ENCODE measurements around the gene PWWP2B. TPM values are rescaled to one million over a fixed set of nuclear protein-coding genes. Genes with fewer than 3 reads are reported as not detected.

Gene PWWP2B
- total RNA-seq, 4 donors from 2014 or later, result 28.3 to 33.1 (median 28.9) TPM

DNA sequence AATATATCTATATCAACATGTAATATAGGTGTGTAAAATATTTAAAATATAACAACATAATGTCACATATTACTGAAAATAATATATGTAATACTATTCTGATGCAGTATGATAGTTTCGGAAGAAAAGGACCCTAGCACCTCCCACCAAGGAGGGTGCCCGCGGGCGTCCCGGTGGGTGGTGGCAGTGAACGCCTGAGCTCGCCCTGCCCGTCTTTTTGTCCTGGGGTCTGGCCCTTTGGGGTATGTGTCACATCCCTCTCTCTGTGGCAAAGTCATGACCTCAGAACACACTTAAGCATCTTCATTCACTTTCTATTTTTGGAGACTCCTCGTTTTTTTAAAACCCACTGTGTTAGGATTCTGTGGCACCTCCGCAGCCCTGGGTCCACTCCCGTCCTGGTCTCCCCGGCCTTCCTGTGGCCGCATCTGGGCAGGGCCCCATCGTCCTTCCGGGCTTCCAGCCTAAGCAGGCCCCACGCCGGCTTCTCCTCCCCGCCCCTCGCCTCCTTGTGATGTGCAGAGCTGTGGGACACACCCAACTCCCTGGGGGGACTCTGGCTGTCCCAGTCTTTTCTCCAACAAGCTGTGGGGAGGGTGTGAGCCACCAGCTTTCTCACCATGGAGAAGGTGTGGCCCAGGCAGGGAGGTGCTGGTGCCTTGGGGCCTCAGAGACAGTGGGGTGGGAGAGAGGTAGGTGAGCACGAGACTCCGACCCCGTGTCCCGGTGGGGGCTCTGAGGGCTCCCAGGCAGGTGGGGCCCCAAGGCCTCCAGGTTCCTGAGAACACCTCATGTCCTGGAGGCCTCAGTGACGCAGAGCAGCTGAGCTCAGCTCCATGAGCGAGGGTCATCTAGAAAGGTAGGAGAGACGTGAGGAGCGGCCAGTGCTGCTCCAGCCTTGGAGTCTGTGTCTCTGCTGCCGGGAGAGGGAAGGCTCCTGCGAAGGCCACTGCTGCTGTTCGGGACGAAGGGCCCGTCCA, 16.5 kb downstream of the PWWP2B start:
- TF ChIP-seq POLR2A (IDR thresholded peaks at IDR 0.05), result no peak
- TF ChIP-seq, protein P1, sequence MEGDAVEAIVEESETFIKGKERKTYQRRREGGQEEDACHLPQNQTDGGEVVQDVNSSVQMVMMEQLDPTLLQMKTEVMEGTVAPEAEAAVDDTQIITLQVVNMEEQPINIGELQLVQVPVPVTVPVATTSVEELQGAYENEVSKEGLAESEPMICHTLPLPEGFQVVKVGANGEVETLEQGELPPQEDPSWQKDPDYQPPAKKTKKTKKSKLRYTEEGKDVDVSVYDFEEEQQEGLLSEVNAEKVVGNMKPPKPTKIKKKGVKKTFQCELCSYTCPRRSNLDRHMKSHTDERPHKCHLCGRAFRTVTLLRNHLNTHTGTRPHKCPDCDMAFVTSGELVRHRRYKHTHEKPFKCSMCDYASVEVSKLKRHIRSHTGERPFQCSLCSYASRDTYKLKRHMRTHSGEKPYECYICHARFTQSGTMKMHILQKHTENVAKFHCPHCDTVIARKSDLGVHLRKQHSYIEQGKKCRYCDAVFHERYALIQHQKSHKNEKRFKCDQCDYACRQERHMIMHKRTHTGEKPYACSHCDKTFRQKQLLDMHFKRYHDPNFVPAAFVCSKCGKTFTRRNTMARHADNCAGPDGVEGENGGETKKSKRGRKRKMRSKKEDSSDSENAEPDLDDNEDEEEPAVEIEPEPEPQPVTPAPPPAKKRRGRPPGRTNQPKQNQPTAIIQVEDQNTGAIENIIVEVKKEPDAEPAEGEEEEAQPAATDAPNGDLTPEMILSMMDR (IDR thresholded peaks at IDR 0.05), result no peak
- DNase-seq (ENCODE audit: low spot score in 2 of 2), result peak; percentile 79 to 94
- intact Hi-C loops (cut with DNase I; ENCODE audit: low total_unique reads), result no loop called here
- no peak overlapping the region for H3K4me3 ChIP-seq (ENCODE audit: low read depth, poor library complexity, severe bottlenecking)
- 38 to 58% methylated on average over 31 to 32 of the region's 32 CpGs for WGBS, 2 donors

DNA sequence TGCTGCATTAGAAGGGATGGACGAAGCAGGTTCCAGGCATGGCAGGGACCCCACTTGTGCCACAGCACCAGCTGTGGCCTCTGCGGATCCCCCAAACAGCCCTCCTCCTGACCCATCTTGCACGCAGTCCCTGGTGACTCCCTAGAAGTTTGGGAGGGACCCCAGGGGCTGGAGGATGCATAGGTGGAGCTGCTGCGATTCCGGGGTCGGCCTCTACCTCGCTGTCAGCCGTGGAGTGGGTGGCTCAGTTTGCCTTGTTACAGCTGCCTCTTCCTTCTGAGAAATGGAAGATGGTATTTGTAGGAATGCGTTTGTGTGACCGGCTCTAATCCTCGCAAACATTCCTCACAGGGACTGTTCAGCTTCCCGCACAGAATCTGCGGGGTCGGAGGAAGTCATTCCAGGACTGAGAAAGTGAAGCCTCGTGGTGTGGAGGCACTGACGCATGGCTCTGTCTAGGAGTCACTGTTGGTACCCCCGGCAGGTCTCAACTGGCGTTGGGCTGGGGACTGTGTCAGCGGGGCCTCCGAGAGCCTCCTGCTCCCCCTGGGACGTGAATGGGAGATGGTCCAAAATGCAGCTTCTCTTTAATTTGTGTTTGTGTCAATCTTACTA, 17.5 kb downstream of the PWWP2B start:
- 92 to 93% methylated on average over 18 to 21 of the region's 21 CpGs for WGBS, 2 donors
- H3K4me3 ChIP-seq (ENCODE audit: low read depth, poor library complexity, severe bottlenecking), result no peak overlapping the region
- no peak for DNase-seq (ENCODE audit: low spot score in 2 of 2)
- intact Hi-C loops (cut with DNase I; ENCODE audit: low total_unique reads), result no loop called here
- TF ChIP-seq, protein P1 (IDR thresholded peaks at IDR 0.05), result no peak
- no peak for TF ChIP-seq POLR2A (IDR thresholded peaks at IDR 0.05)

DNA sequence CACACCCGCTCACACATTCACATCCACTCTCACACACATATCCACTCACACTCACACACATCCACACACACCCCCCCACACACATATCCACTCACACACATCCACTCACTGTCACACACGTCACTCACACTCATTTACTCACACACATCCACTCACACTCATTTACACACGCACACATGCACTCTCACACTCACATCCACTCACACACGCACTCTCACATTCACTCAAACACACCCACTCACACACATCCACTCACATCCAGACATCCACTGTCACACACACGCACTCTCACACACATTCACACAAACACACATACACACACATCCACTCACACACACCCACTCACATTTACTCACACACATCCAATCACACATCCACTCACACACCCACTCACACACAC, 18.3 kb downstream of the PWWP2B start:
- no peak for DNase-seq (ENCODE audit: low spot score in 2 of 2)
- no peak for TF ChIP-seq POLR2A (IDR thresholded peaks at IDR 0.05)
- TF ChIP-seq, protein P1 (IDR thresholded peaks at IDR 0.05), result peak in 1 of 3 donors; percentile 34
- 86 to 94% methylated on average over 5 of the region's 5 CpGs for WGBS, 2 donors
- no peak overlapping the region for H3K4me3 ChIP-seq (ENCODE audit: low read depth, poor library complexity, severe bottlenecking)
- intact Hi-C loops (cut with DNase I; ENCODE audit: low total_unique reads), result no loop called here

DNA sequence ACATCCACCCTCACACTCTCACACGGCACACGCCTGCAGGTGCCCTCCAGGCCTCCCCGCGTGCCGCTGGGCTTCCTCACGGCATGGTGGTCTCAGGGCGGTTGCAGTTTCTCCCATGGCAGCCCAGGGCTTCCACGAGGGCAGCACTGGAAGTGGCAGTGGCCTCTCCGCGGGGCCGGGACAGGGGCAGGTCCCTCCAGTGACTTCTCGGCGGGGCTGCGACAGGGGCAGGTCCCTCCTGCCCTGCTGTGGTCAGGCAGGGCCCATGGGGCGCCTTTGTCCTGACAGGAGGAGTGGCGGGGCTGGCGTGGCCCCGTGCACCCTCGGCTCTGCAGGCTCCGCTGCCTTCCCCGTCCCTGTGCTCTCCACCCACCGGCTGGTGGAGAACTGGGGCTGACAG, 19.0 kb downstream of the PWWP2B start:
- intact Hi-C loops (cut with DNase I; ENCODE audit: low total_unique reads), result no loop called here
- no peak overlapping the region for H3K4me3 ChIP-seq (ENCODE audit: low read depth, poor library complexity, severe bottlenecking)
- DNase-seq (ENCODE audit: low spot score in 2 of 2), result no peak
- 93 to 96% methylated on average over 22 of the region's 22 CpGs for WGBS, 2 donors
- no peak for TF ChIP-seq POLR2A (IDR thresholded peaks at IDR 0.05)

DNA sequence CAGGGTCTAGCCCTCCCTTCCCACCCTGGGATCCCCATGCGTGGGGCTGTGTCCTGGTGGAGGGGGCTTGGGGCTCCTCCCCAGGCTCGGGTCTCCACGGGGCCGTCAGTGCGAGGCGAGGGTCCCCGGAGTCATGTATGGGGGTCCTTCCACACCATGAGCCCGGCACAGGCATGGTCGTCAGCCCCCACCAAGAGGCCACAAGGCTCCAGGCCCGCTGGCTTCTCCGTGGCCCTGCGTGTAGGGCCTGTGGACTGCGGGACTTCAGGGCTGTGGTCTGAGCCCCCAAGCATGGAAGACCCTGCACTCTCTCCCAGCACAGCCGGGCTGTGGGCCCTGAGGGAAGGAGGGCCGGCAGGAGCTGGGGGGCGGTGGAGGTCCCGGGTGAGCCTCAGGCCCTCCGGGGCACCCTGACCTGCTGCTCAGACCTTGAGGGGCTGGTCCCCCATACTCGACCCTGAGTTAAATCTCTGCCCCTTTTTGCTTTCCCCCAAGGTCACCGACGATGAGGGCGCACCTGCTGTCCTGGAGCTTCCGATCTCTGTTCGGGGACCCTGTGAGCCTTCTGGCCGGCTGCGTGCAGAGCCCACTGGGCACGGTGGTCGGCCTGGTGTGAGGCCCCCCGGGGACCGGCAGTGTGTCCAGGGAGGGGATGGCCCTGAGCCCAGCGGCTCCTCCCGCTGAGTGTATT, 19.7 kb downstream of the PWWP2B start:
- no peak for DNase-seq (ENCODE audit: low spot score in 2 of 2)
- intact Hi-C loops (cut with DNase I; ENCODE audit: low total_unique reads), result no loop called here
- TF ChIP-seq POLR2A (IDR thresholded peaks at IDR 0.05), result no peak
- TF ChIP-seq, protein P1 (IDR thresholded peaks at IDR 0.05), result no peak
- no peak overlapping the region for H3K4me3 ChIP-seq (ENCODE audit: low read depth, poor library complexity, severe bottlenecking)
- 87 to 88% methylated on average over 20 to 26 of the region's 32 CpGs for whole genome bisulfite sequencing, 2 donors
